ENCODE measurements around the gene GNB1L.

- TF ChIP-seq GATA3 (IDR thresholded peaks at IDR 0.05; ENCODE audit: low read depth, low read length), result no peak
- TF ChIP-seq GATA2 (IDR thresholded peaks at IDR 0.05; ENCODE audit: low read depth, low read length), result no peak
Measured at GRCh38 chr22:19796160-19796559, 58.5 kb downstream of the GNB1L start.

Data from SH-SY5Y (cell line).